Astrocyte of the cerebellum (primary cell): ENCODE measurements around the gene IMMT.

Experiments used
- DNase-seq: peaks from one replicate; pipeline ENCODE4 v3.0.0-alpha.2; 2011; ENCODE audit warnings: low read depth
- H3K4me3 ChIP-seq: 2 replicates; pipeline ENCODE4 v1.5.1; 2011; ENCODE audit warnings: mild to moderate bottlenecking, low read depth, low read length, moderate library complexity
- in situ Hi-C: cut with HindIII; loops from 2 replicates; pipeline ENCODE4 v1.10.0; 2017; ENCODE audit warnings: low sequenced_read_pairs
- TF ChIP-seq, protein P1 (sequence below): IDR thresholded peaks from 2 replicates; pipeline ENCODE4 v1.5.1; 2012; ENCODE audit warnings: low read length, low read depth, moderate library complexity, mild to moderate bottlenecking; ENCODE audit errors: missing control alignments

IMMT gene

DNA sequence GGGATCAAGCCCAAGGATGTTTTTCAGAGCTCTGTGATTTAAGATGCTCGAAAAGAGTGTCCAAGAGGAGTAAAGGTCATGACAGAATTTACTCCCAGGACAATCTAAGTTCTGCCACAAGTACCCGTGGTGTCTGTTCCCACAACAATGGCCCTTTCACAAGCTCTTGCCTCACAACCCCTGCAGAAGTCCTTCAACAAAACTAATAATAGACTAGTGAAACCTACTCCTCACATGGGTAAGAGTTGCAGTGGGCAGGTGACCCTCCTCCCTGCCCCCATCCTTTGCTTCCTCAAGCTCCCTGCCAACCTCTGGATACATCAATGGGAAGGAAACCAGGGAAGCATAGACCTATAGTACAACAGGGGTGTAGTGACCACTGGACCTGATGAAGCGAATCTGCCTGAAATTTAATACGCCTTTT lies 54.3 kb downstream of the IMMT start:
- no peak overlapping the region for H3K4me3 ChIP-seq
- TF ChIP-seq, protein P1, sequence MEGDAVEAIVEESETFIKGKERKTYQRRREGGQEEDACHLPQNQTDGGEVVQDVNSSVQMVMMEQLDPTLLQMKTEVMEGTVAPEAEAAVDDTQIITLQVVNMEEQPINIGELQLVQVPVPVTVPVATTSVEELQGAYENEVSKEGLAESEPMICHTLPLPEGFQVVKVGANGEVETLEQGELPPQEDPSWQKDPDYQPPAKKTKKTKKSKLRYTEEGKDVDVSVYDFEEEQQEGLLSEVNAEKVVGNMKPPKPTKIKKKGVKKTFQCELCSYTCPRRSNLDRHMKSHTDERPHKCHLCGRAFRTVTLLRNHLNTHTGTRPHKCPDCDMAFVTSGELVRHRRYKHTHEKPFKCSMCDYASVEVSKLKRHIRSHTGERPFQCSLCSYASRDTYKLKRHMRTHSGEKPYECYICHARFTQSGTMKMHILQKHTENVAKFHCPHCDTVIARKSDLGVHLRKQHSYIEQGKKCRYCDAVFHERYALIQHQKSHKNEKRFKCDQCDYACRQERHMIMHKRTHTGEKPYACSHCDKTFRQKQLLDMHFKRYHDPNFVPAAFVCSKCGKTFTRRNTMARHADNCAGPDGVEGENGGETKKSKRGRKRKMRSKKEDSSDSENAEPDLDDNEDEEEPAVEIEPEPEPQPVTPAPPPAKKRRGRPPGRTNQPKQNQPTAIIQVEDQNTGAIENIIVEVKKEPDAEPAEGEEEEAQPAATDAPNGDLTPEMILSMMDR, result no peak
- no peak for DNase-seq
- in situ Hi-C loops, result no loop called here

DNA sequence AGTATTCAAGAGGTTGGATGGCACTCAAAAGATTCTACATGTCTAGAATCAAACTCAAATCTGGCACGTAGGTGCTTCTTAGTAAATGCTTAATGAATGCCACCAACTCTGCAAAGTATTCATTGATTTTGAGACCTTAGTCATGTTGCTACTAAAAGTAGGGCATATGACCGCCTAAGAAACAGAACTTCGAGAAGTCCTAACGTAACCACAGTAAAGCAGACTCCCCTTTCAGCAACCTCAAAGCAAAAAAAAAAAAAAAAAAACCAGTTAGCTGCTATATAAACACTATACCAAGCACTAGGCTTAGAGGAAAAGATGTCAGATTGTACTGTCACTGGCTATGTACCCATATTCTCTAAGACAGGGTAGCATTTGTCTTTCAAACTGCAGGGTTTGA lies 55.3 kb downstream of the IMMT start:
- no peak overlapping the region for H3K4me3 ChIP-seq
- in situ Hi-C loops, result no loop called here
- TF ChIP-seq, protein P1, result no peak
- DNase-seq, result no peak

DNA sequence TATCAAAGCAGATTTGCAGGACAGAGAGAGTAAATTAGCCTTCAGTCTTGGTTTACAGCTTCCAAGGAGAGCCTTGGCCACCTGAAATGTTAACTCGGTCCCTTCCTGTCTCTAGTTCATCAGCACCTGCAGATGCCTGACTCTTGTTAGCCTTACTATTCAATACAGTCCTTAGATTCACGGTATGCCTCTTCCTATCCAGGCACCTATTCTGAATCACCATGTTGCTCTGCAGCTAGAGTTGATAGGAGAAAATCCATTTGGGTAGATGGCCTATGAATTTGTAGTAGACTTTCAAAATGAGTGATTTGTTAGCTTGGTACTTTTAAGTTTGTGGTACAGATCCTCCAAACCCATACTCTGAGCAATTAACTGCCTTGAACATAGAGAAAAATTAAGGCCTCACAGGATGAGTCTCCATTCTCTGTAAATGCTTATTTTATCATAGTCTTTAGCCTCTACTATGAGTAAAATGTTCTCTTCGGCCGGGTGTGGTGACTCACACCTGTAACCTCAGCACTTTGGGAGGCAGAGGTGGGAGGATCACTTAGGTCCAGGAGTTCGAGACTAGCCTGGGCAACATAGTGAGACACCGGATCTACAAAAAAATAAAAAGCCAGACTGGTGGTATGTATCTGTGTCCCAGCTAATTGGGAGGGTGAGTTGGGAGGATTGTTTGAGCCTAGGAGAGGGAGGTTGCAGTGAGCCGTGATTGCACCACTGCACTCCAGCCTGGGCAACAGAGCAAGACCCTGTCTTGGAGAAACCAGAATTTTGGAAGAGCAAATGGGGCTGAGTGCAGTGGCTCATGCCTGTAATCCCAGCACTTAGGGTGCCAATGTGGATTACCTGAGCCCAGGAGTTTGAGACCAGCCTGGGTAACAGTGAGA lies 56.3 kb downstream of the IMMT start:
- in situ Hi-C loops, result no loop called here
- DNase-seq, result no peak
- TF ChIP-seq, protein P1, result no peak
- no peak overlapping the region for H3K4me3 ChIP-seq

DNA sequence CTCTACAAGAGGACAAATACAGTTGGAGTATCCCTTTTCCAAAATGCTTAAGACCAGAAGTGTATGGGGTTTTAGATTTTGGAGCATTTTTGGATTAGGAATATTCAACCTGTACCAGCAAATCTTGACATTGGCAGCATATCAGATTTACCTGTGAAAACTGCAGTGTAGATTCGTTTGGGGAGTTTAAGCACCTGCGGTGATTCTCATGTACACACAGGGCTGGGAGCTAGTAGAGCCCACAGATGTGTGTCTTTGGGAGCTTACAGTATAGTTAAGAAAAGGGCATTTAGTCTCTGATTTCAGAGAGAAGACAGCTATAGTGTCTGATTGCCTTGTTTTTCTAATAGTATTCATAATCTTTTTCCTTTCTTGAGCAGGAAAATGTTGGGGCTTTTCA lies 59.1 kb downstream of the IMMT start:
- TF ChIP-seq, protein P1, result no peak
- DNase-seq, result no peak
- in situ Hi-C loops, result no loop called here
- no peak overlapping the region for H3K4me3 ChIP-seq

DNA sequence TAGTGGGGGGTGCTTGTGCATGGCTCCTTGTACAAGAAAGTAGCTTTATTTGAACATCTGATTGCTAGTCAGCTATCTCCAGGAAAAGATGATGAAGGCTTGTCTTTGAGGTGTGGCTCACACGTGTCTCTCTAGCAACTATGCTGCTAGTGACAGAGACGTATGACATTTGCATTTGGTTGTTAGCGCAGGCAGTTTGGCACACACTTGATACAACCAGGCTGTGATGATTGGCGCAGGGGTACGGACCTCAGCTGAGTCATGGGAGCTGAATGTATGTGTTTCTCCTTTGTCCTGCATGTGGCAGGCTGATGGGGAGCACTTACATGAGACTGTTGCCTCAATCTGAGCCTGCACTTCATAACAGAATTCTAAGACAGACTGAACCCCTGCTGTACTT lies 59.6 kb downstream of the IMMT start:
- no peak overlapping the region for H3K4me3 ChIP-seq
- in situ Hi-C loops, result no loop called here
- TF ChIP-seq, protein P1, result no peak
- DNase-seq, result no peak

DNA sequence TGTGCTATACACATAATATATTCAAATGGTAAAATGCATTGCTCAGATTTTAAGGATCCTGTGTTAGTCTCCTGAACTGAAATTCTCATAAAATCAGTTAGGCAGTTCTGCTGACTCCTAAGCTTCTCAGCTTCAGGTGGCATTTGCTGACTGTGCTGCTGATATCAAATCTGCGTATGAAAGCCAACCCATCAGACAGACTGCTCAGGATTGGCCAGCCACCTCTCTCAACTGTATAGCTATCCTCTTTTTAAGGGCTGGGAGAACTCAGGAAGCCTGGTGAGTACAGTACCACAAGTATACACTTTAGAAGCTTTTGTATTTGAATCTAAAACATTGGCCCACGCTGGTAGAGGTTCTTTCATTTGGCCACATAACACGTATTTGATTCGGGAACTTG lies 60.6 kb downstream of the IMMT start:
- TF ChIP-seq, protein P1, result no peak
- in situ Hi-C loops, result no loop called here
- no peak overlapping the region for H3K4me3 ChIP-seq
- DNase-seq, result no peak

DNA sequence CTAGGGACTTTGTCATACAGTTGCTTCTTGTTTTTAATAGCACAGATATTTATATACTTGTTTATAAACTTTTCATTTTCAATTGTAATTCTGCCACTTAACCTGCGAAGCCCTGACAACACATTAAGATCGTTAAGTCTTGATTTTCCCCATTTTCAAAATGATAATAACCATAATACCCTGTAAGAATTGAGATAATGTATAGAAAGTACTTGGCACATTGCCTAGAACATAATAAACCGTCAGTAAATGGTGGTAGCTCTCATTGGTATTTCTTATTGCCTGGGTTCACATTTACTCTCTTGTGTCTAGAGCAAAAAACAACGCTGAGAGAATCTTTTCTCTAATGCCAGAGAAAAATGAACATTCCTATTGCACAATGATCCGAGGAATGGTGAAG lies 70.6 kb downstream of the IMMT start:
- in situ Hi-C loops, result no loop called here
- H3K4me3 ChIP-seq, result no peak overlapping the region
- no peak for DNase-seq
- TF ChIP-seq, protein P1, result no peak
